ENCODE data around the gene SURF2.
"Not testable (repeated sequence)": the region's sequence is repeated elsewhere in the genome, so short reads cannot be mapped to it uniquely, and the experiment has no call there.

SURF2 gene

DNA sequence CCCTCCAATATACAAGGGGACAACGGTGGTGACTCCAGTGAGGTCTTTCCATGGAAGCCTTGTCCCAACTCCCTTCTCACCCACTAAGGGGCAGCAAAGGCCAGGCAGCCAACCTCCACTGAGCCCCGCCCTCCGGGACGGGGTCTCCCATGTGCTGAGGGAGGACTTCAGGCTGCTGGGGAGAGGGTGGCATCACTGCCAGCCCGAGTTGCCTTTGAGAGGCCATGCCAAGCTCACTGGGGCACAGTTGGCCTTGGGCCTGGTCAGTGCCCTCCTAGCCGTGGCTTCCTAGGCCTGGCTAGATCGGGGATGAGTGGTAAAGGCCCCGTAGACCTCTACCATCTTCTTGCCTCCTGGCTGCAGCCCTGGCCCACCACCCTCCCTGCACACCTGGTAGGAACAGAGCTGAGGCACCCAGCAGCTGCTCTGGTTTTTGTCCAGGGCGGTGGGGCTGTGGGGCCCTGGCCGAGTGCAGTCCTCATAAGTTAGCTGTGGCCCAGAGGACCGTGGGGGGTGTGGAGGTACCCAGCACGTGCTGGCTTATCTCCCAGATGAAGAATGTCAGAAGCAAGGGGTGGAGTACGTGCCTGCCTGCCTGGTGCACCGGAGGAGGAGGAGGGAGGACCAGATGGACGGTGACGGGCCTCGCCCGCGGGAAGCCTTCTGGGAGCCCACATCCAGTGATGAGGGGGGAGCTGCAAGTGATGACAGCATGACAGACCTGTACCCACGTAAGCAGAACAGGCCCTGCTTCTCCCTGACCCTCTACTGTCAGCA, 3.2 kb downstream of the SURF2 start:
- no peak for DNase-seq

DNA sequence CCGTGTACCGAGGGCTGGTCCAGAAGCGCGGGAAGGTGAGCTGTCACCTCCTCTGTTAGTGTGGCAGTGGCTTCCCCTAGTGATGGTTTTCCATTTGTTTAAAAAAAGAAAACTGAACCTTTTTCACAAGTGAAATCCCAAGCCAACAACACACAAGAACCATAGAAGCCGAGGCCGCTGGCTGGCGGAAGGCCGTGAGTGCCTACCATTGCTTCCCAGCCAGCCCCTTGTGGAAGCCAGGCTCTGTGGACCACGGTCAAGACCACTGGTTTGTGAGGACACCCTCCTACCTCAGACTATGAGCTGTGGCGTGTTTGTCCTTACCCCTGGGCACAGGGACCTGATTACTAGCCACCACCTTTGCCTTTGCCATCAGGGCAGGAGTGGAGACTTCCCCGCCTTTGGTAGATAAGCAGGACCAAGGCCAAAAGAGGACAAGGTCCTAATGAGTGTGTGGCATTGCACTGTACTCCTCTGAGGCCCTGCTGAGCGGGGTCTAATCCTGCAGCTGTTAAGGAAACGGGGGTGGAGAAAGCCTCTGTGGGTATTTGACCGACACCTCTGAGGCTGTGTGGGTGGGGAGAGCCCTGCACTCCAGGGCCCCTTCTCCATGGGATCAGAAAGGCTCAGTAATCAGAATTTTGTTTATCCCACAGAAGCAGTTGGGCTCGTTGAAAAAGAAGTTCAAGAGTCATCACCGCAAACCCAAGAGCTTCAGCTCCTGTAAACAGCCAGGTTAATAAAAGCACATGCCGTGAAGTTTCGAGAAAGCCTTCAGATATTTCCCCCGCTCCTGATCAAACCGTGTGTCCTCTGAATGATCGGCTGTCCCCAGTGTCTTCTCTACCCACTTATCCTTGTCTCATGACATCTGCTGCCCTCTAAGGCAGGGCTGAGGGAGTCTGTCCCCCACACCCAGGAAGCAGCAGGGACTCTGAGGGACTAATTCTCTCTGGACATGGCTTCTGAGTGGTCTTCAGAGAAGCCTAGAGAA, 4.3 kb downstream of the SURF2 start:
- DNase-seq: no peak

DNA sequence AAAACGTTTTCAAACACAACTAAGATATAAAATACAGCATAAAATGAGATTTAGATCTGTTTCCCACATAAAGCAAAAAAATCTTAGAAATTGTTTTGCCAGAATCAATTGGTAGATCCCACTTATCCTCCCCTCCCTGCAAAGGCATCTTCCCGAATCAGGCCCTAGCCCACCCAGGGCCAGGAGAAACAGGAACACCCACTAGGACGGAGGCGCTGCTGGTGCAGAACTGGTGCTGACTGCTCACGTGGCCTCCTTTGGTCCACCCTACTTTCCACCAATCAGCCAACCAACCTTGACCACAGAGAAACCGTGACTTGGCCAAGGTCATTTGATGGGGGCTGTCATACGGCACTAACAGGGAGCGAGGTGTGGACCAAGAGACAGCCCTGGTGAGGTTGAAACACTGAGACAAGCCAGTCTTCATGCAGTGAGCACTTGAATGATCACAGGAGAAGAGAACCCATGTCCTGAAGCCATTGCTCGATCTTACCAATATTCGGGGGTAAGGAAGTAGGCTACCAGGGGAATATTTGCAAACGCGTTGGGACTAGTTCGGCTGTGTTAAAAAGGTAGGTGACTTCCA, 5.2 kb downstream of the SURF2 start:
- no peak for DNase-seq

DNA sequence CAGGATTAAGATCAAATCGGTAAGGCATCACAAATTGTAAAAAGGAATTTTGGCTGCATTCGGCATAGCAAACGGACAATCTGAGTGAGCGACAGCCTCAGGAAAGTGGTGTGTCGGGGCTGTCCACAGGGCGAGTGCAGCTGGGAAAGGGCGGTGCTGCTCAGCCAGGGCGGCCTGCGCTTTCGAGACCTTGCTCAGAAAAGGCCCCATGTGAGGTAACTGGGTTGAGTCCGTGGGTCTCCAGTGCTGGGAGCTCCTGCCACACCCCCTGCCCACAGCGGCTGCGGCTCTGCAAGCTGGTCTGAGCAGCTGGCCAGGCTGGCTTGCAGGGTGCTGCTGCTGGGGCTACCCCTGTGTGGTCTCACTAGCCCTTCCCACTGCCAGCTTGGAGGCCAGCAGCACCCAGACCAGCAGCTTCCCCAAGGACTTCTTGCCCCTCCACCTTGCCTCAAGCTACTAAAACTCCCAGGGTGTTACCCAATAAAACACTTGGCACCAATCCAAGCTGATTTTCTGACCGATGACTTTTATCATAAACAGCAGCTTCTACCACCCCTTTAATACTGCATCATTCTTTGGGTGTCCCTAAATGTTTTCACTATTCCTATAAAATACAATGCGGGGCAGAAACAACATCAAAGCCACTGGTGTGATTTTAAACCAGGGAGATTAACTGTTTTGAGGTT, 6.2 kb downstream of the SURF2 start:
- DNase-seq: no peak

DNA sequence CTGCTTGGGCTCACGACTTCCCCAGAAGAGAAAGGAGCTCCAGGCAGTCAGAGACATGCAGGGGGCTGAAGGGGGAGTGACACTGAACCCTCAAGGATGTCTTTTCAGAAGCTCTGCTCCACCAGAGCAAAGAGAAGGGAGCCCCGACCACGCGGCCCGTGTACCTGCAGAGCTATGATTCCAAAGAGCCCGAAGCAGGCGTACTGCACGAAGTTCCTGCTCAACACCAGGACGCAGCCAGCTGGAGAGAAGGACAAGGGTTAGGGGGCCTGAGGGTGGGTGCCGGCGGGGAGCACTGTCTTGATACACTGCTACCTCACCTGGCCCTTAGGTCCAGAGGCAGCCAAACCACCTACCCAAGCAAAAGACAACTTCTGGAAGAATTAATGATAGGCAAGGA, 10.1 kb downstream of the SURF2 start:
- DNase-seq: no peak

DNA sequence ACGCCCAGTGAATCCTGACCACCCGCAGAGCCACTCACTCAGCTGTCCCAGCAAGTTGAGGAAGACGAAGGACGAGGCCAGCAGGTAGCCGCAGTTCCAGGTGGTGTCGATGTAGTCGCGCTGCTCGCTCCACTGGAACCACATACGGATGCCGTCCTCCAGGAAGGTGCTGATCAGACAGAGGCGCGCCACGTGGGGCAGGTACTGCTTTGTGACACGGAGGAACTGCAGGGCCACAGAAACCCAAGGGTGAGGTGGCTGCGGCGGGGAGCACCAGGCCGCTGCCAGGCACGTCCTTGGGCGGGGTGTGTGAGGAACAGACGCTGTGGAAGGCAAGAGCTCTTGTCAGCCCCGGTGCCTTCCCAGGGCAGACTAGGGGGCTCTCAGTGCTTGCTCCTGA, 10.9 kb downstream of the SURF2 start:
- DNase-seq: no peak

DNA sequence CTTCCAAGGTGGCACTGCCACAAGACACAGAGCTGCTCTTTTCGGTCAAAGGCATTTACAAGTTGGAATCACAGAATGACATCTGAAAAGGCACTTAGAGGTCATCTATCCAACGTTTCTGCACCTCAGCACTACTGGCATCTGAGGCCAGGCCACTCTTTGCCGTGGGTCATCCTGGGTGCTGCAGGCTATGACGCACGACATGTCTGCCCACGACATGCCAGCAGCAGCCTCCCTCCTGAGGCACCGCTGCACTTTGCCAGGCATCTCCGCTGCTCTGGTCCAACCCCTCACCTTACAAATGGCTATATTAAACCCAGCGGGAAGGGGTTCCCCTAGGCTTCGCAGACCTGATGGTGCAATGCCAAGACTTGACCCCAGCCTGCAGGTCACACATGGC, 11.4 kb downstream of the SURF2 start:
- DNase-seq: no peak

DNA sequence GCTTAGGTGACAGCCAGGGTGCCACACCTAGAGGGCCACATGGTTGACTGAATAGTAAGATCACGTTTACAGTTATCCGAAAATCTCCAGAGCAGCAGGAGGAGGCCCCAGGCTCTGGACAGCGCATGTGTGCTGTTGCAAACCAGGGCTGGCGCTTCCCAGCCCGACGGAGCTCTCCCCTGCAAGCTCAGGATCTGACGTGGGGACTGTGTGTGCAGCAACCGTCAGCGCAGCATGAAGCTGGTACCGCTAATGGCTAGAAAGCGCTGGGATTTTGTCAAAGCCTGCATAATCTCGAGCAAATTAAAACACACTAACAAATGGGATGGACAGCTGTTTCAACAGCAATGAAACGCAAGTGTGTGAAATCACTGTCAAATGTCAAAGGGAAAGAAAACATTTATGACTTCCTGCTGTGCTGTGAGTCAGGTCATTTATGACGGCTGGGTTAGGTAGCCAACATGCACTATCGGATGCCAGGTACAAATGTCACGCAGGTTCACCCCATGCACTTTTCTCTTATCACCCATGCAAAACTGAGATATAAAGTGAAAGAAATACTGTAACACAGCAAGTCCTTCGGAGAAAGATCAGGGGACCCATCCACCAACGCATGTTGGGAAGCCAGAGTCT, 12.0 kb downstream of the SURF2 start:
- DNase-seq: no peak

DNA sequence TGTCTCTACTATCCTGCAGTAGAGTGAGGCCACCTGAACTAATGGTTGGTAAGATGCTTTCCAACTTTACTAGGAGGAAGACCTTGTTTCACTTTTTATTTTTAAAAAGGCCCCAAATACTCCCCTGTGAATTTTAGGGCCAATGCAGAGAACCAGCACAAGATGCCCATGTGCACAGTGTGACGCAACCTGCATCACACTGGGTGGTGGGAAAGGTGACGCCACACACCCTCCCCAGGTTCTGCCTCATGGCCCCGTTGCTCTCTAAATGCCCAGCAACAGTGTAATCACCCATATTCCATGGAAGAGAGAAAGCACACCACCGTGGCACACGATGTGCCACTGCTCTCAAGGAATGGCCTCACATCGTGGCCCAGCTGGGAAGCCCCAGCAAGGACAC, 13.1 kb downstream of the SURF2 start:
- no peak for DNase-seq

DNA sequence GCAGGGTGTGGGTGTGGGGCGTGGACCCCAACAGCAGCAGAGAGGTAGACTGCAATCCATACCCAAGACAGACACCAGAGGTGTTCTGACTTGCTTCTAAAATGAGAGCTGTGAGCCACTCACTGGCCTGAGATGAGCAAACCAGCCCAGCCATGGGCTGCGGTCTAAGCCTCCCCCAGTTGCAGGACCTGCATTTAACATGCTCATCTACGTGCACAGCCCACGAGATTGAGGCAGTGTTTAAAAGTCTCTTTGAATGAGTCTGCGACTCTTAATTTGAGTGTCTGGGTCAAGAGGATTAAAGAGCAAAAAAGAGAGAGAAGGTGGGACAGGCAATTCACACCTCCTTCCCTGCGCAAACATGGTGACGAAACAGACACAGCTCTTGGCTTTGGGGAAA, 13.6 kb downstream of the SURF2 start:
- no peak for DNase-seq

DNA sequence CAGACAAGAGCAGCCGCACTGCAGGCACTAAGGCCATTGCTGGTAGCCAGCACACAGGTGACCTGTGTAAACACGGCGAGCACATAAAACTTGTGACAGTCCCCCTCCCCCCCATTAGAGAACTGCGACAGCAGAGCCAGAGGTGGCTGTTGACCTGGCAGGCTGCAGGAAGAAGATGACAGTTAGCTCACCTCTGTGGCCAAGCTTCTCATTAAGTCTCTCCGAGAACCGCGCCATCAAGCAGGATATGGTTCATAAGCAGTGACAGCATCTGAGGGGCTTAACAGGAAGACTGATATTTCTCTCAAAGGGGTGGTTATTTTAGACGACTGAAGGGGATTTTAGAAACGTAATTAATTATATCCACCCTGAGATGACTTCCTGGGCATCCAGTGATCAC, 14.3 kb downstream of the SURF2 start:
- DNase-seq: no peak

DNA sequence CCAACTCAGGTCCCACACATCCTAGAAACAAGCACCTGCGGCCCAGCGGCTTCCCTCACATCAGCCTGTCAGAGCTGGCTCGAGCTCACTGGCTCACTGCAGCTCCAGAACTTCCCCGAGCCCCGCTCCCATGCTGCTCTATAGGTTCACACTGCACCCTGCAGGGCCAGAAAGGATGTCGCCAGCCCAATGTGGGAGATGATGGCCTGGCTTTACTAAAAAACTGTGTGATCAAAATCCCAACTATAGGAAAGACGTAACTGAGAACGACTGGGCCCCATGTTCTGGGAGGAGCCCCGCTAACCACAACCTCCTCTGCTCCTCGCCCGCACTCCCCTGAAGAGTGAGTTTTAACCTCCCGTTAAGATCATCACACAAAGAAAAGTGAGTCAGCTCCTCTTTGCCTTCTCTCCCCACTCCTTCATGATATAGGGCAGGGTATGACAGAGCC, 14.9 kb downstream of the SURF2 start:
- no peak for DNase-seq

DNA sequence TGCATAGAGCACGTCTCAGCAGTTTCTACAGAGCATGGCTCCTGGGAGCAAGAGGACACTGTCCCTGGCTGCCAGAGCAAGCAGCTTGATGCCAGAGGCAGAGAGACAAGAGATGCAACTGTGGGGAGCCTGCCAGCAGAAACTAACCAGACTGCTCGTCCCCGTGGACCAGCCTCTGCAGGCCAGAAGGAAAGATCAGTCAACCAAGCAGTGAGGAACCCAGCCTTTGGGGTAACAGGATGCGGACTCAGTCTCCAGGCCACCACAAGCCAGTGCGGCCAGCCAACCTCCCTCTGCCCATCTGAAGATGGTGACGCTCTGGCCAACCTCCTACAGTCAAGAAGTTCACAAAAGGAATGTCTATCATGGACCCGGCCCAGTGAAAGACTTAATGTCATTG, 15.8 kb downstream of the SURF2 start:
- no peak for DNase-seq

DNA sequence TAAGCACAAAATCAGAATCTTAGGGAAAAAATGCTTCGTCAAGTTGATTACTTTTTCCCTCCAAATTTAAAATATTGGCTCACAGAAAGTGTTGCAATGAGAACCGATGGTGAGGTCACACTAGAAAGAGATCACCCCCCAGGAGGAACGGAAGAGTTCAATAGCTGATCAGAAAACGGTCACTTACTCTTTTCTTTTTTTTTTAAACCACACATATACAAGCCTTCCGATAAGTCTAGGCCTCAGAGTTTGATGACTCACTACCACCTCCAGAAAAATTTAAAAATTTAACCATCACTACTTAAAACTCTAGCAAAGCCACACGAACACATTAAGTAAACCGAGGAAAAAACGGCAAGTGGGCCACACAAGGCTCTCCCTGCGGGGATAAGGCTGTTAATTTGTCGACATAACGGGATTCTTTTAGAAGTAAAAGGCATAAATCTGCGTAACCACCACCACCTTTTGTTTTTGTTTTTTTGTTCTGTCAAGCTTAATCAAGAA, 18.3 kb downstream of the SURF2 start:
- no peak for DNase-seq

DNA sequence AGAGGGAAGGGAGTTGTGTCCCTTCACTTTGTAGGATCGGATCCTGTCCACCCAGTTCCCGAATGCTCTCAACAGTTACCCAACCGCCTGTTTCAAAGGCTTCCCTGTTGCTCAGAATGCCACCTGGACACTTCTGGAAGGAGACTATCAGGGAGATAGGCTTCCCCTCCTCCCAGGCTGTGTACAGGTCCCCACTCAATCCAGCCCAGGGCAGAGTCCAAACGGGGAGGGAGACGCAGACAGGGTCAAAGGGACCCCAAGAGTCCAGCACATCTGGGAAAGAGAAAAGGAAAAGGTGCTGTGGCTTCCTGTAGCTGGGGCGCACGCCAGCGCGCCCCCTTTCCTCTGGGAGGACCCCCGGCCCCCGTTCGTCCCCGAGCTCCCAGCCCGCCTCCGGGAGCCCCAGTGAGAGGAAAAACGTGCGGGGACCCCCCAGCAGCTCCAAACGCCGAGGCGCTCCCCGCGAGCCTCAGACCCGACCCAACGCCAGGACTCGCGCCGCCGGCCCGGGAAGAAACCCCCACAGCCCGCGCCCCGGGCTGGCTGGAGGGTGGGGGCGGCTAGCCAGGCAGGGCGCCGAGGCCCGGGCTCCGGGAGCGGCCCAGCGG, 18.9 kb downstream of the SURF2 start:
- DNase-seq: no peak

DNA sequence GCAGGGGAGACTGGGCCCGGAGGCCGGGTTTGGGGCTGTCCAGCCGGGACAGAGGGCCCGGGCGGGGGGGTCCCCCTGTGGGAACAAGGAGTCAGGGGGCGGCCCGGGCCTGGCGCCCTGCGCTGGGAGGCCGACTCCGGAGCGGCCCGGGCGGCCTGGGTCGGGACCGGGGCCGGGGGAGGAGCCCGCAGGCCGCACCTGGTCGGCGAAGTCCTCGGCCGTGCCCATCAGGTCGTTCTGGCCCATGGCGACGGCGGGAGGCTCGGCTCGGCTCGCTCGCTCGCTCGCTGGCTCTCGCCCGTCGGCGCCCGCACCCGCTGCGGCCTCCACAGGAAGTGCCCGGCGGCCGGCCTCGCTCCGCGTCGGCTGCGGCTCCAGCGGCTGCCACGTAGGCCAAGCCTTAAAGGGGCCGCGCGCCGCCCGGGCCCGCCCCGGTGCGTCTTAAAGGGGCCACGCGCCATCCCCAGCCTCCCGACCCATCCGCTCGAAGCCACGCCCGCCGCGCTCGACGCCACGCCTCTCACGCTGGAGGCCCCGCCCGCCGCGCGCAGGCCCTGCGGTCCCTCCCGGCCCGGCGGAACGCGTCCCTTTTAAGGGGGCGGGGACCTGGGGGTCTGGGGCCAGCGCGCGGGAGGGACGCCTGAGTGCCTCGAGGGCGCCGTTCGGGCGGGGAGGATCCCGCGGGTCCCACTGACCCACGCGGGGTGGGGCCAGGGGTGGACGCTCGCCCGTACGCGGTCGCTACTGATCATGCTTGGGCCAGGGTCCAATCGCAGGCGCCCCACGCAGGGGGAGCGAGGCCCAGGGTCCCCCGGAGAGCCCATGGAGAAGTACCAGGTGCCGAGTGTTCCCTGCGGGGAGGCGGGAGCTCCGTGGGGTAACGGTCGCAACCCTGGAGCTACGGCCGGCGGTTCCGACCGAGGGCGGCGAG, 19.6 kb downstream of the SURF2 start, which contains the start of the genes STKLD1 and SURF4:
TSS of gene STKLD1 (plus strand) at position 643 of the 931 bp plus-strand sequence. CDS start at position 751, 108 bp downstream.
TSS of gene SURF4 (minus strand) at position 337 of the 931 bp plus-strand sequence. CDS start at position 246, 91 bp downstream.
- DNase-seq: peak; percentile 64

DNA sequence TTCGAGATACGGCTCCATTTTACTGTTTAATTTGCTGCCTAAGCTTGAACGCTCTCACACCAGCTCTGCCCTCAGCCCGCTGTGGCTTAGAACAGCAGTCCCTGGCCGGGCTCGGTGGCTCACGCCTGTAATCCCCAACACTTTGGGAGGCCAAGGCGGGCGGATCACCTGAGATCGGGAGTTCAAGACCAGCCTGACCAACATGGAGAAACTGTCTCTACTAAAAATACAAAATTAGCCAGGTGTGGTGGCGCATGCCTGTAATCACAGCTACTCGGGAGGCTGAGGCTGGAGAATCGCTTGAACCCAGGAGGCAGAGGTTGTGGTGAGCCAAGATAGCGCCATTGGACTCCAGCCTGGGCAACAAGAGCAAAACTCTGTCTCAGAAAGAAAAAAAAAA, 20.9 kb downstream of the SURF2 start:
- DNase-seq: not testable (repeated sequence)

DNA sequence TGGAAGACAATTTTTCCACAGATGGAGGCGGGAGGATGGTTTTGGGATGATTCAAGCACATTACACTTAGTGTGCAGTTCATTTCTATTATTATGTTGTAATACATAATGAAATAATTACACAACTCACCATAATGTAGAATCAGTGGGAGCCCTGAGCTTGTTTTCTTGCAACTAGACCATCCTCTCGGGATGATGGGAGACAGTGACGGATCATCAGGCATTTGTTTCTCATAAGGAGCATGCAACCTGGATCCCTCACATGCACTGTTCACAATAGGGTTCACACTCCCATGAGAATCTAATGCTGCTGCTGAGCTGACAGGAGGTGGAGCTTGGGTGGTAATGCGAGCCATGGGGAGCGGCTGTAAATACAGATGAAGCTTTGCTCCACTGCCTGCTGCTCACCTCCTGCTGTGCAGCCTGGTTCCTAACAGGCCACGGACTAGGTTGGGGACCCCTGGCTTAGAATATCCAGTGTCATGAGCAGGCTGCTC, 21.4 kb downstream of the SURF2 start:
- no peak for DNase-seq

DNA sequence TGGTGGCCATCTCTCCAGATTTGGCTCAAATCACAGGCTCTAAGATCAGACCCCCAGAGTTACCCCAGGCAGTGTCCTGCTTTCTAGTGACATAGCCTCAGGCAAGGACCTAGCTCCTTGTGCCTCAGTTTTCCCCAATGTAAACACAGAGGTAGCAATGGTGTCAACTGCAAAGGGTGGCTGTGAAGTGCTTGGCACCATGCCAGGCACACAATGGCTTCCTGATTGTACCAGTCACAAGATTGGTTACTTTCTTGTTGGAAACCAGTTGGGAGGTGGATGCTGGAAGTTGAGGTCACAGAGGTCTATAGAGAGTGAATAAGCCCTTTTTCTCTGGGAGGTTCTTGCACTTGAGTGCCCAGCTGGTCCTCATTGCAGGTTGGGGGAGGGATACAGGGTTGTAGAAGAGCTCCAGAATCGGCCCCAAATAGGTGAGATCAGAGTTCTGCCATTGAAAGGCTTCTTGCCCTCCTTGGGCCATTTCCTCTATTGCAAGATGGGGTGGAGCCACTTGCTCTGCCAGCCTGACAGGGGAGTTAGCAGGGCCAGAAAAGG, 22.1 kb downstream of the SURF2 start:
- no peak for DNase-seq
